GM12892 (cell line): ENCODE results near the gene CARM1.
"Not testable (repeated sequence)": the region's sequence is repeated elsewhere in the genome, so short reads cannot be mapped to it uniquely, and the experiment has no call there.

ENCODE experiments used
- POLR2A ChIP-seq: IDR thresholded peaks from 2 replicates; pipeline ENCODE4 v1.6.1; 2011; ENCODE audit warnings: low read depth, low read length, control low read depth
- POLR2AphosphoS5 ChIP-seq: IDR thresholded peaks from 2 replicates; pipeline ENCODE4 v1.6.1; 2011; ENCODE audit warnings: low read depth, low read length, control low read depth
- TAF1 ChIP-seq: IDR thresholded peaks from 2 replicates; pipeline ENCODE4 v1.6.1; 2011; ENCODE audit warnings: low read depth, mild to moderate bottlenecking, control low read depth, low read length, borderline replicate concordance

DNA sequence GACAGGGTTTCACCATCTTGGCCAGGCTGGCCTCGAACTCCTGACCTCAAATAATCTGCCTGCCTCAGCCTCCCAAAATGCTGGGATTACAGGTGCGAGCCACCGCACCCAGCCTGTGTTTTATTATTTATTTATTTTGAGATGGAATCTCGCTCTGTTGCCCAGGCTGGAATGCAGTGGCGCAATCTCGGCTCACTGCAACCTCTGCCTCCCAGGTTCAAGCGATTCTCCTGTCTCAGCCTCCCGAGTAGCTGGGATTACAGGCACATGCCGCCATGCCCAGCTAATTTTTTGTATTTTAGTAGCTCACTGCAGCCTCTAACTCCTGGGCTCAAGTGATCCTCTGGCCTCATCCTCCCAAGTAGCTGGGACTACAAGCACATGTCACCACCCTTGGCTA is 6.3 kb downstream of the CARM1 start:
- not testable (repeated sequence) for TF ChIP-seq POLR2AphosphoS5, POLR2A, TAF1
